HFFc6 (cell line): ENCODE results near the gene GRM2. TPM values are rescaled to one million over a fixed set of nuclear protein-coding genes. Genes with fewer than 3 reads are reported as not detected.

ENCODE experiments used
- DNase-seq: peaks from one replicate; pipeline ENCODE4 v3.0.0-alpha.2; 2018
- H3K27ac Mint-ChIP-seq: 2 replicates; pipeline ENCODE4 v1.8.0; 2020; ENCODE audit warnings: mild to moderate bottlenecking, mixed read lengths
- H3K27me3 Mint-ChIP-seq: 2 replicates; pipeline ENCODE4 v1.8.0; 2021; ENCODE audit warnings: mild to moderate bottlenecking, moderate library complexity, mixed read lengths; ENCODE audit not compliant: insufficient read depth
- H3K36me3 Mint-ChIP-seq: 2 replicates; pipeline ENCODE4 v1.8.0; 2021; ENCODE audit warnings: low read depth, mixed read lengths
- H3K4me1 Mint-ChIP-seq: 2 replicates; pipeline ENCODE4 v1.8.0; 2020; ENCODE audit warnings: low read depth, mixed read lengths
- H3K4me3 Mint-ChIP-seq: 2 replicates; pipeline ENCODE4 v1.8.0; 2020; ENCODE audit warnings: mild to moderate bottlenecking, moderate library complexity, mixed read lengths
- H3K9me3 Mint-ChIP-seq: 2 replicates; pipeline ENCODE4 v1.8.0; 2020; ENCODE audit warnings: mild to moderate bottlenecking, mixed read lengths
- CTCF ChIP-seq: fragments of 200-600 bp; sonication (generic); IDR thresholded peaks from 2 replicates; pipeline ENCODE4 v1.5.0; 2021; ENCODE audit warnings: antibody characterized with exemption, mild to moderate bottlenecking
- total RNA-seq, 6 experiments: library from RNA; stranded (reverse); fragmentation: NEBNext Ultra II Directional; extraction: Animal tissue kit (Norgen Biotek cat#: 25700); gene quantifications; 2 replicates in 1 of 6; 3 replicates in 5 of 6; pipeline ENCODE4 v1.2.3, GENCODE V29; 2021

GRM2 gene
- total RNA-seq, 6 experiments from 2014 or later, result 0.02 TPM; not detected in 5

GRCh38 chr3:51706021-51706485 lies 815 bp upstream of the GRM2 start:
- no peak for DNase-seq
- no peaks in the 10 kb centered on the region for H3K36me3 Mint-ChIP-seq
- no peak overlapping the region for H3K4me3 Mint-ChIP-seq
- no peak overlapping the region for H3K27ac Mint-ChIP-seq
- no peaks in the 10 kb centered on the region for H3K9me3 Mint-ChIP-seq
- TF ChIP-seq CTCF, result no peak
- H3K4me1 Mint-ChIP-seq, result no peaks in the 10 kb centered on the region
- H3K27me3 Mint-ChIP-seq, result peaks cover 8% of the 10 kb centered on the region

GRCh38 chr3:51708216-51708845 lies 1.5 kb downstream of the GRM2 start:
- no peak for DNase-seq
- no peak overlapping the region for H3K27ac Mint-ChIP-seq
- H3K4me3 Mint-ChIP-seq, result no peak overlapping the region
- TF ChIP-seq CTCF, result no peak
- H3K9me3 Mint-ChIP-seq, result no peaks in the 10 kb centered on the region
- no peaks in the 10 kb centered on the region for H3K4me1 Mint-ChIP-seq
- no peaks in the 10 kb centered on the region for H3K36me3 Mint-ChIP-seq
- peaks cover 16% of the 10 kb centered on the region for H3K27me3 Mint-ChIP-seq

GRCh38 chr3:51709004-51709420 lies 2.1 kb downstream of the GRM2 start:
- no peak overlapping the region for H3K27ac Mint-ChIP-seq
- peaks cover 17% of the 10 kb centered on the region for H3K27me3 Mint-ChIP-seq
- H3K4me1 Mint-ChIP-seq, result no peaks in the 10 kb centered on the region
- no peak for DNase-seq
- no peaks in the 10 kb centered on the region for H3K36me3 Mint-ChIP-seq
- H3K4me3 Mint-ChIP-seq, result no peak overlapping the region
- TF ChIP-seq CTCF, result no peak
- no peaks in the 10 kb centered on the region for H3K9me3 Mint-ChIP-seq

GRCh38 chr3:51709675-51710074 lies 2.8 kb downstream of the GRM2 start:
- no peaks in the 10 kb centered on the region for H3K36me3 Mint-ChIP-seq
- H3K4me1 Mint-ChIP-seq, result no peaks in the 10 kb centered on the region
- TF ChIP-seq CTCF, result no peak
- no peak overlapping the region for H3K27ac Mint-ChIP-seq
- peaks cover 18% of the 10 kb centered on the region for H3K27me3 Mint-ChIP-seq
- no peak for DNase-seq
- H3K4me3 Mint-ChIP-seq, result no peak overlapping the region
- H3K9me3 Mint-ChIP-seq, result no peaks in the 10 kb centered on the region

GRCh38 chr3:51710631-51711351 lies 3.9 kb downstream of the GRM2 start:
- peak; percentile 39; the same call in 1 of the 2 replicates for TF ChIP-seq CTCF
- no peak overlapping the region for H3K4me3 Mint-ChIP-seq
- DNase-seq, result no peak
- no peaks in the 10 kb centered on the region for H3K36me3 Mint-ChIP-seq
- H3K4me1 Mint-ChIP-seq, result no peaks in the 10 kb centered on the region
- H3K9me3 Mint-ChIP-seq, result no peaks in the 10 kb centered on the region
- H3K27me3 Mint-ChIP-seq, result peaks cover 18% of the 10 kb centered on the region
- H3K27ac Mint-ChIP-seq, result no peak overlapping the region
